Posterior cingulate gyrus (tissue), 11 donors: ENCODE results near the gene MOV10L1.

Source experiments
- DNase-seq, 10 donors: peaks; one replicate each; pipeline versions ENCODE4 v3.0.0 to v3.0.0-alpha.2; 2020 to 2021; ENCODE audit warnings: mixed read lengths in 3 of 10
- intact Hi-C: fragments of 100-400 bp; cut with DNase I; formaldehyde crosslinking; loops from one replicate; pipeline ENCODE4 v1.15.1; 2023

The MOV10L1 gene

GRCh38 chr22:50182176-50183081 lies 92.6 kb downstream of the MOV10L1 start:
- DNase-seq, result peak in 2 of 10 donors; percentile 77 to 79

DNA sequence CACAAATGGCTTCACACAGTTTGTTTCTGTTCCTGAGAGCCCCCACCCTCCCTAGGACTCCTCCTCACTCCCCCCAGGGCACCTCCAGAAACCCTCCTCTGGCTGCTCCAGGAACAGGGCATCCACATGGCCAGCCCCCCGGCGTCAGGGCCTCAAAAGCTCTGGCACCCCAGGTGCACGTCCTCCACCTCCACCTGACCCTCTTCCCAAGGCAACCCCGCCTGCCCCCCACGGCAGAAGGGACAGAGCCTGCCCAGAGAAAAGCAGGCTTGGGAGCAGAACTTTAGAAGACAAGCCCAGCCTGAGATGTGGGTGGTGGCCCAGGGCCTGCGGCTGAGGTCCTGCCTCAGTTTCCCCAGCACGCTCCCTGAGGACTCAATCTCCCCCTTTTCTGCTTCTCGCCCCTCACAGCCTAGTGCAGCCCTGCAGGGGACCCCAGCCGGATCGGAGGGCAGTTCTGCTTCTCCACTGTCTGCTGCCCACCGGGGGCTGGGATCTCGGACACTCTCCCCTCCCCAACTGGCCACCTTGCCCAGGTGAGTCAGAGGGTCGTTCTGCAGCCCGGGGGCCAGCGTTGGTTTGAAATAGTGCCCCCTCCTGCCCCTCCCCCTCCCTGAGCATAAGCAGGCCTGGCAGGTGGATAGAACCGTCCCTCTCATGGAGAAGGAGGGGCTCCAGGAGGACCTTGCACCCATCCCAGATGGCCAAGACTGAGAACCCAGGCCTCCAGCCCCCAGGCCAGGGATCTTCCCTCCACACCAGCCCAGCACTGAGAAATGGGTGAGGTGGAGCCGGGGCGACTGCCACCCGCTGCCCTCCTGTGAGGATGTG lies 93.5 kb downstream of the MOV10L1 start:
- intact Hi-C loops, result no loop called here
- peak in 2 of 10 donors; percentile 68 to 83 for DNase-seq

More at GRCh38 chr22:50182176-50183081, 92.6 kb downstream of the MOV10L1 start:
- intact Hi-C loops, result no loop called here

DNA sequence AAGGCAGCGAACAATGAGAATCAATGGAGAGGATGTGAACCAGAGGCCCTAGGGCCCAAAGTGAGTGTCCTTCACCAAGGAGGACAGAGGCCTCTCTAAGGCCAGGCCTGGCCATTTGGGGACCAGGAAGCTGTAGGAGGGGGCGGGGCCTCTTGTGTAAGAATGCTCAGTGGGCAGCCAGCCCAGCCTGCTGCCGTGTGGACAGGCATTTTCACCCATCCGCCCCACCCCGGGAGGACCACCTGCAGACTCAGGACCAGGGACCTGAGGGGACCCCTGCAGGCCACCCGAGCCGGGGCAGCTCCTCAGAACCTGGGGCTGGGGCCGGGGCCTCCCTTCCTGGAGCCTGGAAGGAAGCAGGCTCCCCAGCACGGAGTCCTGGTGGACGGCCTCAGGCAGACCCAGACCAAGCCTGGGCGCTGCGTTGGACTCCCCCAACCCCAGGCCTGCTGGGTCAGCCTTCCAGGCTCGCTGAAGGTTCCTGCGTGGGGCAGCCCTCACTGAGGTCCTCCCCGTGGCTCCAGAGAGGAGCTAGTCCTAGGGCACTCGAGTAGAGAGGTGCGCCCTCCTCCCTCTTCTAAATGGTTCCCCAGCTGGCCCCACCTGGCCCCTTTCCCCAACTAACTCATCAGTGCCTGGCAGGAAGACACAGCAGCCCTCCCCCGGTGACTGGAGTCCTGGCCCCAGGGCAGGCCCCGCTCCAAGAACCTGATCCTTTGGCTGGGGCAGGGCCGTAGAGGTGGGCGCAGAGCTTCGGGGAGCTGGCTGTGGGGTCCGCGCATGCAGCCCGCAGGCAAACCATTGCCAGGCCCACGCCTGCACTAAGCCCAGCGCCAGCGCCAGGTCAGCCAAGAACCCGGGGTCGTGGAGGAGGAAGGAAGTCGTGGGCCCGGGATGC lies 94.4 kb downstream of the MOV10L1 start:
- intact Hi-C loops, result loop anchor here (2.0 kb wide), 1 partner anchor 17 kb away; the partner anchor contains the start of gene SELENOO
- DNase-seq, result peak in 2 of 10 donors; percentile 75 to 88

GRCh38 chr22:50184902-50185374 lies 95.1 kb downstream of the MOV10L1 start:
- intact Hi-C loops, result loop anchor here (2.0 kb wide), 1 partner anchor 16 kb away; the partner anchor contains the start of gene SELENOO
- DNase-seq, result peak in 1 of 10 donors; percentile 71

DNA sequence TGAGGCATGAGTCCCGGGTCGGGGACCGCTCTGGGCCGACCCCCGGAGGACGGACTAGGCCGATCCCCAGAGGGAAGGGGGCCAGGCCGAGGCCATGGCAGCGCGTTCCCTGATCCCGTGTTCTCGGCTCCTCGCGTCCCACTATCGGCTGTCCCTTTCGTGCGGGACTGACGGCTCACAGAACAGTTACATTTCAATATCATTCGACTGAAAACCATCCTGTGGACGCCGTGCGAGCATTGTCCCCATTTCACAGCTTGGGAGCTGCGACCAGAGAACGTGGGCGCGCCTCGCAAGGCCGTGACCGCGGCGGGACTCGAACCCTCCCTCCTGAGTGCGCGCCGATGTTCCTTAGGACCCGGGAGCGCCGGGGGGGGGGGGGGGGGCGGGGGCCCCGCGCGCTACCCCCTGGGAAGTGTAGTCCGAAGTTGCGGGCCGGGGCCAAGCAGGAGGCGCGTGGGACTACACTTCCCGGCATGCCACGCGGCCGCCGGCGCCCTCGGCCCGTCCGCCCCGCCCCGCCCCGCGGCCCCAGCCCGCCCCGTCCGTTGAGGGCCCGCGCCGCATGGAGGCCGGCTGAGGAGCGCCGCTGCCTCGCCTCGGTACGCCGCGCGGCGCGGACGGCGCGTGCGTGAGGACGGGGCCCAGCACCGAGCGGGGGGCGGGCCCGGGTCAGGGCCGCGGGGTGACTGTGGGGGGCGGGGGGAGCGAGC lies 95.7 kb downstream of the MOV10L1 start, which contains the start of gene TRABD:
Gene TRABD, plus strand, starts transcription at position 539 of the 713 bp plus-strand sequence. CDS start 7,148 bp downstream, outside the sequence.
- intact Hi-C loops, result loop anchor here (2.0 kb wide), 1 partner anchor 15 kb away; the partner anchor contains the start of gene SELENOO
- DNase-seq, result peak; percentile 77 to 98 (median 86)

- intact Hi-C loops, result no loop called here
- peak in 1 of 10 donors; percentile 75 for DNase-seq
Observed at GRCh38 chr22:50186181-50186714, 96.4 kb downstream of the MOV10L1 start.

DNA sequence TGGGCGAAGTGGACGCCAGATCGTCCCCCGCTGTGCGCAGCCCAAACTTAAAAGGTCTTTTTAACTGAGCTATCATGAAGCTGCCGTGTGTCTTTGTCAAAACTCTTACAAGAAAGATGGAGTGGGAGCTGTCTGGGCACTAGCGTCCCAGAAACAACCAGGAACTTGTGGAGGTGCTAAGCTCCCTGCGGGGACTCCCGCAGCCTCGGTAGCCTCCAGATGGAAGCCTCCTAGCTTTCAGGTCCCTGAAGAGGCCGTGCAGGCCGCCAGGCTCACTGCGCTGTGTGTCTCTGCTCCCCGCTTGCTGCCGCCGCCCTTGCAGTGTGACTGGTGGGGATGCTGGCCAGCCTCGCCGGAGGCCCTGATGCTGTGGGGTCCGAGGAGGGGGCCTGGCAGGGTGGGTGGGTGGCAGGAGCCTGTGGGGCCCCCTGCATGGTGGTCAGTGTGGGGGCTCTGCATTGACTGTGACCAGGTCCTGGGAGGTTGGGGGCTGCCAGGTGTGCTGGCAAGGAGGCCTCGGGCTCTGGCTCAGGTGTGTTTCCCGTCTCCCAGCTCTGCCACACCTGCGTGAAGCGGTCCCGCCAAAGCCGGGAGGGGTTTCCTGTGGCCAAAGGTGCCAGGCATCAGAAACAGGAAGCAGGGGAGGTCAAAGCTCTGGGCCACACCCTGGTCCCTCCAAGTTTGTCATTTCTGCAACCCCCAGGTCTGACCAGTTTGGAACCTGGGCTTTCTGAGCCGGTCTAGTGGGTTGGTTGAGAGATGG lies 97.1 kb downstream of the MOV10L1 start:
- intact Hi-C loops, result no loop called here
- DNase-seq, result peak in 1 of 10 donors; percentile 61

DNA sequence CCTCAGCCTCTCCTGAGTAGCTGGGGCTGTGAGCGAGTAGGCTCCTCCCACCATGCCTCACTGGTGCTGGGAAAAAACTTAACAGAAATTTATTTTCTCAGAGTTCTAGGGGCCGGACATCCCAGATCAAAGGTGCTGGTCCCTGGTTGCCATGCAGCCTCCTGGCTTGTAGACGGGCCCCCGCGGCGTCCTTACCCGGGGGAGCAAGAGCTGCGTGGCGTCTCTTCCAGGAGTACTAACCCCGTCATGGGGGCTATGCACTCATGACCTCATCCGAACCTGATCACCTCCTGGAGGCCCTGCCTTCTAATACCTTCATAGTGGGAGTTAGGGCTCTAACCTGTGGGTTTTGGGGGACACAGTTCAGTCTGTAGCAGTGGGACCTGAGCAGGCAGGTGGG lies 98.5 kb downstream of the MOV10L1 start:
- intact Hi-C loops, result no loop called here
- DNase-seq, result peak in 1 of 10 donors; percentile 32

- DNase-seq, result peak in 1 of 10 donors; percentile 66
- intact Hi-C loops, result no loop called here
Observed at GRCh38 chr22:50189184-50189848, 99.5 kb downstream of the MOV10L1 start.

DNA sequence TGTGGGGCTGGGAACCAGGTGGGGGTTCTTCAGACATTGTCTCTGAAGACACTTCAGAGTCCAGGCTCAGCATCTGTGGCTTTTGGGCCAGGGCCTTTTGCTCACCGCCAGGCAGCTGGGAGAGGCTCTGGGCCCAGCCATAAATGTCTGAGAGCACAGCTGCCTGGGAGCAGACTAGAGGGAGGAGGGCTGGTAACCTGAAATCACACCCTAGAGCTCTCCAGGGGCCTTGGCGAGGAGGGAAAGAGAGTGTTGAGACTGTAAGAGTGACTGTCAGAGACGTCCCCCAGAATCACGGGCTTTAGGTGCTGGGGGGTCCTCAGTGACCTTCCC lies 100.0 kb downstream of the MOV10L1 start:
- intact Hi-C loops, result no loop called here
- DNase-seq, result peak in 1 of 10 donors; percentile 33

GRCh38 chr22:50190182-50190940 lies 100.6 kb downstream of the MOV10L1 start:
- intact Hi-C loops, result no loop called here
- peak in 1 of 10 donors; percentile 74 for DNase-seq

GRCh38 chr22:50190941-50191741 lies 101.3 kb downstream of the MOV10L1 start:
- peak in 1 of 10 donors; percentile 59 for DNase-seq
- intact Hi-C loops, result no loop called here

DNA sequence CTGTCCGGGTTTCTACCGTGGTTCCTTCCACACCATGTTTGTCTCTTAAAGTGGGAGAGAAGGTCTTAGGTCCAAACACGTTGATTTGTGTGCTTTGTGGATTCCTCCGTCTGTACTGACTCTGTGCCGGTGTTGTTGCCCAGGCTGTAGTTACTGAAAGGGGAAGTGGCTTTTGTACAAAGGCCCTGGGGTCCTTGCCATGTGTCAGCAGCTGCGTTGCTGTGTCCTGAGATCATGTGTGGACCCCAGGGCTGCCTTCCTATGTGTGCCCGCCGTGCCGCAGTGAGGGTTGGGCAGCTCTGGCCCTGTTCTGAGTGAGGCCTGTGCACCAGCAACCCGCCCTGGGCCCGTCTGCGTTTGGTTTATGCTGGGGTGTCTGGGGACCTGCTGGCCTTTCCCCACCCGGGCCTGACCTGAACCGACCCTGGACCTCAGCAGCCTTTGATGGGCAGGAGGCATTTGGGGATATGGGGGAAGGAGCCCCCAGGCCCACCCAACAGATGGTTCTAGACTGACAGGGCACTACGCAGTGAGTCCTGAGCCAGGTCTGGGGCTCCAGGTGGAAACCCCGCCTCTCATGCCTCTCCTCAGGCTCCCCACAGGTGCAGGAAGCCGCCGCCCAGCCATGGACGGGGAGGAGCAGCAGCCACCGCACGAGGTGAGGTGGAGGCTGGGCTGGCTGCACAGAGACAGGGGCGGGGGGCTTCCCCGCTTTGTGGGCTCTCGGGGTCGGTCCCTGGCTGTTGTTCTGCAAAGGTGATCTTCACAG lies 102.8 kb downstream of the MOV10L1 start:
- peak in 1 of 10 donors; percentile 57 for DNase-seq
- intact Hi-C loops, result no loop called here

DNA sequence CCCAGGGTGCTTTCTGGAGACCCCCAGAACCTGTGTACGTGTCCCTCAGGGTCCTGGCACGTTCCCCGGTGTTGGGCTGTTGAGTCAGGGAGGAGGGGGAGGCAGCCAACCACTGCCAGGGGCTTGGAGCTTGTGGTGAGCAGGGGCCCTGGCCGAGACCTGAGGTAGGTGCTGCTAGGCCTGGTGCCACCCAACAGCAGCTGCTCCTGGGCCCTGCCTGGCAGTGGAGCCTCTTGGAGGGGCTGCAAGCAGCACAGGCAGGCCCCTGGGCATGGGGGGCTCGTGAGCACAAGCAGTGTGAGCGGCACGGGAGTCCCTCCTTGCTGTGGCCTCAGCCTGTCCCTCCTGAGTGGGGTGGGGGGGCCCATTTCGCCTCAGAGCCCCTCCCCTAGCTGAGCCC lies 103.8 kb downstream of the MOV10L1 start:
- DNase-seq, result no peak
- intact Hi-C loops, result no loop called here
